HG02840 (cell line): Measurements from ENCODE around the gene NDUFA11.
A peak's percentile ranks its signal among the peaks of the same experiment; 100 is the strongest.

Experiments used
- ATAC-seq: cut with Tn5 transposase; IDR thresholded peaks from one replicate; pipeline ENCODE4 v1.9.1; 2021; ENCODE audit warnings: mild to moderate bottlenecking, moderate library complexity, moderate number of reproducible peaks; ENCODE audit not compliant: unreplicated experiment, low FRiP score

NDUFA11 gene

DNA sequence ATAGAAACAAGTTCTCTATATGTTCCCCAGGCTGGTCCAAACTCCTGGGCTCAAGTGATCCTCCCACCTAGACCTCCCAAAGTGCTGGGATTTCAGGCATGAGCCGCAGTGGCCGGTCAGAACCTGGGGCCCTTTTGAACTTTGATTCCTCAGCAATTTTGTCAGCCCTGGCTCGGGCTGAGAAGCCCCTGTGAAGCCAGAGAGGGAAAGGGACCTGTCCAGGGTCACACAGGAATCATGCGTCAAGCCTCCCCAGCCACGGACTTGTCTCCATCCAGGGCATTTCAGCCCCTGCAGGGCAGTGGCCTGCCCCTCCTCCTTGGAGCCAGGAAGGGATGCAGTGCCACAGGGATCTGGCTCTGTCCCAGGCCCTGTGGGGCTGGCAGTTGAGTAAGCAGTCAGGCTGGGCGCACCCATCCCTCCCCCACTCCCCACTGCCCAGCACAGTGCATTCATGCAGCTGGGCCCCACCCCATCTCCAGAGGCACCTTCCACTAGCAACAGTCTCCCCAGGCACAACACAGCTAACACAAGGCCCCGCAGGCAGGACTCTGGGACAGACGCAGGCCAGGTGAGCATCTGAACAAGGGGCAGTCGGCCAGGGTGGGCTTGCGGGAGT lies 10.3 kb upstream of the NDUFA11 start, which contains the start of gene CAPS:
TSS of gene CAPS (plus strand) at position 516 of the 619 bp plus-strand sequence. CDS start 153 bp downstream, outside the sequence.
- no peak for ATAC-seq

DNA sequence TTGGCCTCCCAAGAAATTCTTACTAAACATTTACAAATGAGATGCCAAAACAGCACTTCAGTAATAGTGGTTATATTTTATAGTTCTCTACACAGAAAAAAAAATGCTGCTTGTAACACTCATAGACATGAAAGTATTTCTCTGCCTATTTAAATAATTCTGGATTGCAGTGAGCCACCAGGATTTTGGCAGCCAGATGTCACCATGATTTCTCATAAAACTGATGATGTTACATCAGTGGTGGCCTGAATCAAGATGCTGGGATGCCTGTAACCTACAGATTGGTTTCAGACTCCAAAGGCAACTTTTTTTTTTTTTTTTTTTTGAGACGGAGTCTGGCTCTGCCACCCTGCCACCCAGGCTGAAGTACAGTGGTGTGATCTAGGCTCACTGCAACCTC lies 7.8 kb upstream of the NDUFA11 start:
- no peak for ATAC-seq

DNA sequence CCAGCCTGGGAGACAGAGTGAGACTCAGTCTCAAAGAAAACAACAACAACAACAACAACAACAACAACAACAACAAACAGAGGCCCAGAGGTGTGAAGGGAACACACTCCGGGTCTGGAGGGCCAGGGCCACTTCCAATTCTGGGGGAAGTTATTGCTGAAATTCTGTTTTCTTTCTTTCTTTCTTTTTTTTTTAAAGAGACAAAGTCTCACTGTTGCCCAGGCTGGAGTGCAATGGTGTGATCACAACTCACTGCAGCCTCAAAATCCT lies 7.0 kb upstream of the NDUFA11 start:
- no peak for ATAC-seq

DNA sequence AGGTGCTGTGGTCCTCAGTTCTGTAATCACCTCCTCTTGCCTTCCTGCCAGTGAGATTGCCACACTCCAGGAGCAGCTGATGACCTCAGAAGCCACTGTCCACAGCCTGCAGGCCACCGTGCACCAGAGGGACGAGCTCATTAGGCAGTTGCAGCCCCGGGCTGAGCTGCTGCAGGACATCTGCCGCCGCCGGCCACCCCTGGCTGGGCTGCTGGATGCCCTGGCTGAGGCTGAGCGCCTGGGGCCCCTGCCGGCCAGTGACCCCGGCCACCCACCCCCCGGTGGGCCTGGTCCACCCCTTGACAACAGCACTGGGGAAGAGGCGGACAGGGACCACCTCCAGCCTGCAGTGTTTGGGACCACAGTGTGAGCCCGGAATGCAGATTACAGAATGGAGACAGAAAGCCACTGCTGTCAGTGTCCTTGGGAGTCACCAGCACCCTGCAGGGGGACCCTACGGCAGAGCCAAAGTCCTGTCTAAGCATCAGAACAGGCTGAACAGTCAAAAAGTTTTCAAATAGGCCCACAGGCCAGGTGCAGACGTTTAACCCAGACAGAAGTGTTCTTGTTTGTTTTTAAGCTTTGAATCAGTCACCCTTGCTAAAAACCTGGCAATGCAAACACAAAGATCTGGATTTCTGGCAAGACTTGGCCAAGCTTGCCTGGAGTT lies 5.3 kb upstream of the NDUFA11 start:
- no peak for ATAC-seq

DNA sequence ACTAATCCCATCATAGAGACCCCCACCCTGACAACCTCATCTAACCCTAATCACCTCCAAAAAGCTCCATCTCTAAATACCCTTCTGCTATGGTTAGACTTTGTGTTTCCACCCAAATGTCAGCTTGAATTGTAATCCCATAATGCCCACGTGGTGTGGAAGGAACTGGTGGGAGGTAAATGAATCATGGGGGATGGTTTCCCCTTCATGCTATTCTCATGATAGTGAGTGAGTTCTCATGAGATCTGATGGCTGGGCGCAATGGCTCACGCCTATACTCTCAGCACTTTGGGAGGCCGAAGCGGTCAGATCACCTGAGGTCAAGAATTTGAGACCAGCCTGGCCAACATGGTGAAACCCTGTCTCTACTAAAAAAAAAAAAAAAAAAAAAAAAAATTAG lies 3.7 kb upstream of the NDUFA11 start:
- ATAC-seq: no peak

DNA sequence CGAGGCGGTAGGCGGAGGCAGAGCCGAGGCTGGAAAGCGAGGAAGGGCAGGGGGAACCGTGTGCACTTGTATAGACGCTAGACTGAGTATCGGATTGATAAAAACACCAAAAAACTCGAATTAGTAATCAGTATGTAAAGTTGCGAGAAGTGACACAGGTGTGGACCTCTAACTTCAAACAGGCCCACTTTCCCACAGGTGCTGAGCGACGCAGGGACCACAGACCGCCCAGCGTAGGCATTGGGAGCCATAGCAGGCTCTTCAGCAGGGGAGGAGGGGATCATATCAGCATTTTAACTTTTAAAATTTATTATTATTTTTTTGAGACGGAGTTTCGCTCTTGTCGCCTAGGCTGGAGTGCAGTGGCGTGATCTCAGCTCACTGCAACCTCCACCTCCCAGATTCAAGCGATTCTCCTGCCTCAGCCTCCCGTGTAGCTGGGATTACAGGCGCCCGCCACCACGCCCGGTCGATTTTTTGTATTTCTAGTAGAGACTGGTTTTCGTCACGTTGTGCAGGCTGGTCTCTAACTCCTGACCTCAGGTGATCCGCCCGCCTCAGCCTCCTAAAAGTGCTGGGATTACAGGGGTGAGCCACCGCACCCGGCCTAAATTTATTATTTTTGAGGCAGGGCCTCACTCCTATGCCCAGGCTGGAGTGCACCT lies 1.7 kb upstream of the NDUFA11 start:
- no peak for ATAC-seq

DNA sequence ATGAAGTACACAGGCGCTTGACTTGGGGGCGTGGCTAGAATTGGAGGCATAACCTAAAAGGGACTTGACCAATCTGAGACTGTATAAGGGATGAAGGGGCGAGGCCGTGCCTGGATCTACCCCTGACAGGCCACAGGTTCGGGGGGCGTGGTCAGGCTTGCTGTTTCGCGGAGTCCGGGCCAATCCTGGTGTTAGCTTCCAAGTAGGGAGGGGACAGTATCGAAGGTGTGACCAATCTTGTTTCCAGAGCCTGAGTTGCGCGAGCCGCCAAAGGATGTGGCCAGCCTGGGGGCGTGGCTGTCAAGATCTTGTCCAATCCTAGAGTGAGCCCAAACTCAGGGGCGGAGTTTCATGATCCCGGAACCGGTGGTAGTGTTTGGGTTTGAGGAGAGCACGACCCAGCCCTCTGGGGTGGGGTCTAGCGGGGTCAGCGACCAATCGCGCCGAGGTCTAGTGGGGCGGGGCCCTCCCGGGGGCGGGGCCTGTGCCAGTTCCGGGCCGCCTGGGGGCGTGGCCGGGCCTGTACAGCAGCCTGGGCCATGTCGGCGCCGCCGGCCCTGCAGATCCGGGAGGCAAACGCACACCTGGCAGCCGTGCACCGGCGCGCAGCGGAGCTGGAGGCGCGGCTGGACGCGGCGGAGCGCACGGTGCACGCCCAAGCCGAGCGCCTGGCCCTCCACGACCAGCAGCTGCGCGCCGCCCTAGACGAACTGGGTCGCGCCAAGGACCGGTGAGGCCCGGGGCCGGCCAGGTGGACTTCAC lies 943 bp upstream of the NDUFA11 start, which contains the start of gene VMAC:
TSS of gene VMAC (plus strand) at position 521 of the 762 bp plus-strand sequence. CDS start at position 540, 19 bp downstream.
- peak; percentile 78 for ATAC-seq

DNA sequence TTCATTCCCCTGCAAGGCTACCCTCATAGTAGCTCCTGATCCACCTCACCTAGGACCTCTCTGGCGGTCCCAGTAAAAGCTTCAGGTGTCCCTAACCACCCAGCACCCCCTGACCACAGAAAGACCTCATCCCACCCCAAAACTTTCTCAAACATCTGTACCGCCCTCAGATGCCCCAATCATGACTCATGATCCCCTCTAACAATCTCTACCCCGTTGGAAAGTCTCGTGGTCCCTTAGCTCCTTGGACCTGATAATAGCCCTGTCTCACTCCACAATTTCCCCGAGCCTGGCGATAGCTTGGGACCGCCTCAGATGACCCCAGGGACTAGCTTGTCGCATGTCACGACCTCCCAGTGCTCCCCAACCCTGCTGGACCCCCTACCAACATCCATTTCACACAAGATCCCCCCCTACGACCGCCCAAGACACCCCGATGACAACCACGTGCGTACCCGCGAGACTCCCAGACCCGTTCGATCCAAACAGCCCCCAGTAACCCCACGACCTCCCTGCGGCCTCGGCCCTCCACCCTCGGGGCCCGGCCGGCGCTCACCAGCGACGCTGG lies 450 bp downstream of the NDUFA11 start:
- no peak for ATAC-seq

DNA sequence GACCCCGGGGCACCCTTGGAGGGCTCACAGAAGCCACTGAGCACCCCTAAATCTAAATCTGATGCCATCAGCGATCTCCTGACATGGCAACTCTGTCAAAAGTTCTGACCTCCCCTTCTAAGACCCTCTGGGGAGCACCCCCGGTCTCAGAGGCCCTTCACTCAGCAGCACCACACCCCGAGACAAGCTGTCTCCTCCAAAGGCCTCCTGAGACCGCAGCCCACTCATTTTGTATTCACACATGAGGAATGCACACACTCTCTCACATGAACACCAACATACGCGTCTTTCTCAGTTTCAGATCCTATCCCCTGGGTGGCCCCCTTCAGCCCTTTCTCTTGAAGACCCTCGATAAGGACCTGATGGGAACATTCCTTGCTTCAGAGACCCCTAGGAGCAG lies 2.6 kb downstream of the NDUFA11 start:
- no peak for ATAC-seq

DNA sequence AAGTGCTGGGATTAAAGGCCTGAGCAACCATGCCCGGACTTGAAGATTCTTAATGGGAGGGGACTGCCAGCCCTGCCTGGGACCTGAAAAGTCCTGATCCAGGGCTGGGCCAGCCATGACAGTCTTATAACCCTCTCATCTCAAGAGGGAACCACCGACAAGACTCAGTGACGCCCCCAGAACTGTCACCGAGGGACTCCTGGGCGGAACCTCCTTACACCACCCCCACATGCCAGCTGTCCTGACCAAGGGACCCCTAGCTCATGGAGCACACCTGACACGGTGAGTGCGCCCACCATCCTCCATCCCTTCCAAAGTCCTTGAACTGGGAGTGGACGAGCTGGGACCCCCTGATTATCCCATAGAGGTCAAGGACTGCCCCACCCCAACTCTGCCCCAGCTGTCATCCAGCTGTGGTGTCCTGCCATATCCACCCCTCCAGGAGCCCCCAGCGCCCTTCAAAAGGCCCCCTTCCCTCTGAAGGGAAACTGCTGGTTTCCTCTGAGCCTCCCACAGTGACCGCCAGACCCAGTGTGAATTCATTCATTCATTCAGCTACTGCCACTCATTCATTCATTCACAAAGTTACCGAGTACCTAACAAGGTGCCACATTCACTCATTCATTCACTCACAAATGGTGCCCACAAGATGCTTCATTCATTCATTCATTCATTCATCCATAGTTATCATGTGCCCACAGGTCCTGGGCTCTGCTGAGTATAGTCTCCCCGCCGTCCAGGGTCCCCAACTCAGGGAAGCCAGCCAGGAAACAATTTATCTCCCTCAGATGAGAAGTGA lies 3.7 kb downstream of the NDUFA11 start:
- ATAC-seq: no peak

DNA sequence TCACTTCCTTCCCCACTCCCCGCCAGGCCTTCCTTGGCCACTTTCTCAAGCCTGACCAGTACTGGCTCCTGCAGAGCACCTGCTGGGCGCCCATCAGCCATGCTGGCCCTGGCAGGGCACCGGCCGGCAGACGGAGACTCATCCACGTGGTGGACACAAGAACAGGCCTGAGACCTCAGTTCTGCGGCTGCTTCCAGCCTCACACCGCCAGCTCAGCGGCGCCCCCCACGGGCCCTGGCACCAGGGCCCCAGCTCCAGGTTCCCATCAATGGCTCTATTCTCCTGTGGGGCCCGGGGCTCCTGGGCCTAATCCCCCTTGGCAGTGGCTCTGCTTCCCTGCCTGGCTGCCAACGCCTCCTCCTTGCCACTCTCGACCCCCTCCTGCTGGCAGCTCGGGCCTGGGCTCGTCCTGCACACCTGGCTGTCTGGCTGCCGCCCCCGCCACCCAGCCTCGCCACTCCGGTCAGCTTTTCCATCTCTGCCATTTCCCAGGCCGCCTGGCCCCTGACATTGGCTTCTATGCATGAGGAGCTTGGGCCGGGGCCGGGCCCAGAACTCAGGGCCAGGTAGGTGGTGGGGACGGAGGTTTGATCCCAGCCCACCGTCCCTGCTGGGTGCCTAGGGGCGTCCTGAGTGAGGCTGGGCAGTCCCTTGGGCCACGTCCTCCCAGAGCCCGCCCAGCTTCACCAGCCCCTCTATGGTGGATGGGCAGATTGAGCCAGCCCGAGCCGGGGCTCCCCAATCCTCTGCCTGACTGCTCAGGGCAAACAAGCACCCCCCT lies 6.2 kb downstream of the NDUFA11 start:
- no peak for ATAC-seq

DNA sequence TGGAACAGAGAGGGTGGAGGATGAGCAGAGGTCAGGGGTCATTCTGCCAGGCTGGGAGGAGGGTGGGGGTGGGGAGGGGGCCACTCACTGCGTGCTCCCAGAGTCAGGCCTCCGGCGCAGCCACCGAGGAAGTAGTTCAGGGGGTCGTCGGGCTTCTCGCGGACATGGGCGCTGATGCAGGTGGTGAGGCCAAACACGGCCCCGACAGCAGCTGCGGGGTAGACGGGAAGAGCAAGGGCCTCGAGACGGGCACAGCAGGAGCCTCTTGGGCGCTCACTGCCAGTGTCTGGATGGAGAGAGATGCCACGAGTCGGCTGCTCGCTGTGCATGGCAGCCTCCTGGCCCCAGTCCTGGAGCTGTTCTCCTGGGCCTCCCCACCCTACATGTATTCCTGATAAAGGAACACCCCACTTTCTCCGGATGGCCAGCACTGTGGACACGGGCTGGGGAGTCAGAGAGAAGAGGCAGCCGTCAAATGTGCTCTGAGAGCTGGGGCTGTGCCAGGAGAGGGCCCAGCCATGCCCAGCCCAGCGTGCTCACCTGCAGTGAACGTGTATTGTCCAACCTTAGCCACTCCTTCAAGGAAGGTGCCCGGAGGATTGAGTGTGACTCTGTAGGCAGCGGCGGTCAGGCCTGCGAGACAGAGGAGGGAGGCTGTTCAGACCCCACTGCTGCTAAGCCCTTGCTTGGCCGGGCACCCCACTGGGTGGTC lies 7.1 kb downstream of the NDUFA11 start:
- no peak for ATAC-seq

DNA sequence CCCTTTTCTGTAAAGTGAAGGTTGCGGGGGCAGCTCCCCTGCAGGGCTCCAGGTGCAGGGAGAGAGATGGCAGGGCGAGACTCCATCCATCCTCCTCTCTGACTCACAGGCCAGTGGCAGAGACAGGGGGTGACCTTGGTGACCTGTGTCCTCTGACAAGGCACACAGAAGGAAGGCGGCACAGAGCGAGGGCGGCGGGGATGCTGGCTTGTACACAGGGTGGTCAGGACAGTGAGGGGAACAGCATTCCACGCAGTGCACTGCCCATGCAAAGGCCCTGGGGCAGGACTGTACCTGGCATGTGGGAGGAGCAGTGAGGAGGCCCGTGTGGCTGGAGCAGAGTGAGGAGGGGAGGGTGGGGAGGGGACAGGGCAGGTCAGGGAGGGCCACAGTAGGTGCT lies 7.7 kb downstream of the NDUFA11 start:
- no peak for ATAC-seq

DNA sequence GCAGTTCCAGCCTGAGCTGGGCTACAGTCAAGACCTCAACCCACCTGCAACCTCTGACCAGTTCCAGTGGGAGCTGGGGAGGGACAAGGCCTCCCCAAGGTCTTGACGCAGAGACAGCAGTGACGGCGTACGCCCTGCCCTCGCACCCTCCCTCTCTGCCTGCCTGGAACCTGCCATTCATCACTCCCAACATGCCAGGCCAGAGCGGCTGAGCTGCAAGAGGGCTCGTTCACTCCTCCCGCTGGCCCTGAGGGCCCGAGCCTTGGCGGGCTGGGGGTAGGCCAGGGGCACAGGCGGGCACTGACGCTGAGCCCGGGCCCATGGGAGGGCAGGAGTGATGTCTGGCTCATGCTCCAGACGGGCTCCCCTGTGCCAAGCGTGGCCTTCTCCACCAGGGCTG lies 8.2 kb downstream of the NDUFA11 start:
- no peak for ATAC-seq

DNA sequence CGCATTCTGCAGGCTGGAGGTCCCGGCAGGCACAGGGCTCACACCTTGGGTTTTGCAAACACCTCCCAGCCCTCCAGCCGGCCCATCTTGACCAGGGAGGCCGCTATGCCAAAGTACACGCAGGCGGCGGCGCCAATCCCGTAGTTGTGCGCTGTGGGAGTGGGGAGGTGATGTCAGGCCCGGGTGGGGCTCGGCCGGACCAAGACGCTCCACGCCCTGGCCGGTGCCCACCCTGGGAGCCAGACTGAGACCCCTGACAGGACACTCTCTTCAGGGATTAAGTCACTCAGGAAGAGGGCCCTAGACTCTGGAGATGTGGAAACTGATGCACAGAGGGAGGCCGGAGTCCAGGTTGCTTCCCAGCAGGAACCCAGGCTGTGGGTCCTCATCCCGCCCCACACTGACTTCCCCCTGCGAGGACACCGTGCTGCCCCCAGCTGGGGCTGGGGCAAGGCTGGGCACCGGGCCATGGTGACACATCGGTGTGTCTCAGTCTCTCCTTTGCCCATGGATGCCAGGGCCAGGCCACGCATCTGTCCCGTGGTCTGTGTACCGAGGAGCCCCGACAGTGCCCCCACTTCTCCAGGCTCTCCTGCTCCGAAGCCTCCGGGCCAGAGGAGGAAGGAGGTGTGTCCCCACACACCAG lies 8.8 kb downstream of the NDUFA11 start:
- ATAC-seq: no peak

DNA sequence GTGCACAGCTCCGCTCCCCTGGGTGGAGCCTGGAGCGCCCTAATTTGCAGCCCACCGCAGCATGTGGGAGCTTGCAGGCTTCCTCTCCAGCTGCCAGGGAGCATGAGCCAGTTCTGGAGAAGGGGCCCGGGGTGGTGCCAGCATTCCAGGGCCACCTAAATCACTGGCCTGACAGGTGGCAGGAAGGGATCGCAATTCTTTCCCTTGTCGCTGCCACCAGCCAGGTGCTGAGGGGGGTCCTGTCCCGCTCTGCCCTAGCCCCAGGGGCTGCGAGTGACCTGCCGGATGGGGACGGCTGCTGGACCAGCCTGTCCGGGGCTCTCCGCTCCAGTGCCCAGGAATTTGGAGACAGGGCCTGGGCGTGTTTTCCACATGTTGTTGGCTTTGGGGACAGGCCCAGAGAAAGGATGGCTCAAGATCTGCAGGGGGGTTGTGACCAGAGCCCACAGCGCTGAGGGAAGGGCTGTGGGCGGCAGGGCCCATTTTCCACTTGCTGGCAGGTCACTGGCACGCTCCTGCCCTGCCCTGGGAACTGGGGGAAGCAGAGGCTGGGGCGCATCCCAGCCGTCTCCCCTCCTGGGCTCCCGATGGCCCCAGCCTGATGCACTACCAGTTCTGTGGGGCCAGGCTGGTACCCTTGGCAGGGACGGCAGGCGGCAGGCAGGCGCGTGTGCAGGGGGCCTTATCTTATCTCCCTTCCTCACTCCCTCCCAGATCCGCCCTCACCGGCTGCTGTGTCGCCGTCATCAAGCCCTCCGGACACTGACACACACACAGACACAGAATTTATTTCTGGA lies 9.5 kb downstream of the NDUFA11 start:
- no peak for ATAC-seq

DNA sequence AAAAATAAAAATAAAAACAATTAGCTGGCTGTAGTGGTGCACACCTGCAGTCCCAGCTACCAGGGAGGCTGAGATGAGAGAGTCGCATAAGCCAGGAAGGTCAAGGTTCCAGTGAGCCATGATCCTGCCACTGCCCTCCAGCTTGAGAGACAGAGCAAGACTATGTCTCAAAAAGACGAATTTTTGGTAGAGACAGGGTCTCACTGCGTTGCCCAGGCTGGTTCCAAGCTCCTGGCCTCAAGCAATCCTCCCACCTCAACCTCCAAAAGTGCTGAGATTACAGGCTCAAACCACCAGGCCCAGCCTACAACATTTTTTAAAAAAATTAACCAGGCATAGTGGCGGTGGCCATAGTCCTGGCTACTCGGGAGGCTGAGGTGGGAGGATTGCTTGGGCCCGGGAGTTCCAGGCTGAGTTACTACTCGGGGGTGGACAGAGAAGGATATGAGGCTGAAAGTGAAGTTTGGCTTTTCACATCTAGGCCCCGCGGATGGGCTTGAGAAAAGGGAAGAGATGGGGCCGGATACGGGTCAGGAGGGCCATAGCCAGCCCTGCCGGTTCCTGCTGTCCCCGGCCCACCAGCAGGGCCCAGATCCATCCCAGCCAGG lies 10.2 kb downstream of the NDUFA11 start:
- ATAC-seq: no peak
